ENCODE data around the gene OCSTAMP.

OCSTAMP gene

DNA sequence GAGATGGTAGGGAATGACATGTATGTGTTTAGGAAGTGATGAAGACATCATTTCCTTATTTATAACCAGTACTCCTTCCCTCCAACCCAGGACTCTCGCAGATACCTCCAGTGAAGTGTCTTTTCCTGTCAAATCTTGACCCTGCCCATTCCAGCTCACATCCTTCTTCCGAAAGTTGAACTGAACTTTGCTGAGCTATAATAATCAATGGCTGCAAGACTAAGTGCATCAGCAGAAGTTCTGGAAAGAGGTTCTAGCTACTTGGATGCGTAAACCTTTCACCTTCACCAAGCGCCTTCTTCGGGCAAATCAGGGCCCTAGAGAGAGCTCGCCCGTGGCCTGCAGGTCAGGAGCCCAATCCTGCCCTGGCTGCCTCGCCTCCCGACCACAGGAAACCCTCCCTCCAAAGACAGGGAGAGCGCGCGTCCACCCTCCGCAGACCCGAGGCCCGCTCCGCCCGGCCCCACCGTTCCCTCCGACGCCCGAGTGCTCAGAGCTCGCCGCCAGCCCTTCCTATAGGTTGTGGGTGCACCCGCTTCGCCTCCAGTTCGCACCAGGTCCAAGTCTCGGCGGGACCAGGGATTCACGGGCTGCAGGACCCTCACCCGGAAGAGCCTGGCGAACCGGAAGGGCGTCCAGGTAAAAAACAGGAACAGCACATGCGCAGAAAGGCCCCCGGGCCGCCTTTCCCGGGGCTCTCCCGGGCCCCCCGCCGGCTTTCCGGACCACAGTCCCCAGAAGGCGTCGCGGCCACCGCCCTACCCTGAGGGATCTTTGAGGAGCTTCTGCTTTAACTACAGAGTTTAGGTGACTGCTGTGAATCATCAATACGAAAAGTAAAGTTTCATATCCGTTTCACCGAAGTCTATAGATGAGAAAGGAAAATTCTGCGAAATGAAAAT is 37.3 kb downstream of the OCSTAMP start, which contains the start of gene ZNF334:
Gene ZNF334 (minus strand): TSS at position 617 of the 902 bp plus-strand sequence. CDS start 1,457 bp downstream, outside the sequence.
- DNase-seq, result peak; percentile 40 to 82

DNA sequence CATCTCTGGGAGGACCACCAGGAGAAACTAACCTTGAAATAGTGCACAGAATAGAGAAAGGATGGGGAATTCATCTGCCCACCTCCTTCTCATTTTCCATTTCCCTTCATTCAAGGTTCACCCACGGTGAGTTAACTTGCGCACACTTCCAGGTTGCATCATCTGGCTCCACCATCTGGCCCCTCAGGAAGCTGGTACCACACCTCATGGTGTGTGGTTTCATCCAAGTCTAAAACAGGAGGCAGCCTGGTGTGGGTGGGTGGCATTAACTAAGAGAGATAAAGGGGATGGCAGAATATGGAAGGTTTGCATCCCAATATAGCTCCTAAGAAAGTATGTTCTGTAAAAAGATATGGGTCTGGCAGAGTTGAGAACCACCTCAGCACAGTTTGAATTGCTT is 40.9 kb downstream of the OCSTAMP start:
- no peak for DNase-seq

DNA sequence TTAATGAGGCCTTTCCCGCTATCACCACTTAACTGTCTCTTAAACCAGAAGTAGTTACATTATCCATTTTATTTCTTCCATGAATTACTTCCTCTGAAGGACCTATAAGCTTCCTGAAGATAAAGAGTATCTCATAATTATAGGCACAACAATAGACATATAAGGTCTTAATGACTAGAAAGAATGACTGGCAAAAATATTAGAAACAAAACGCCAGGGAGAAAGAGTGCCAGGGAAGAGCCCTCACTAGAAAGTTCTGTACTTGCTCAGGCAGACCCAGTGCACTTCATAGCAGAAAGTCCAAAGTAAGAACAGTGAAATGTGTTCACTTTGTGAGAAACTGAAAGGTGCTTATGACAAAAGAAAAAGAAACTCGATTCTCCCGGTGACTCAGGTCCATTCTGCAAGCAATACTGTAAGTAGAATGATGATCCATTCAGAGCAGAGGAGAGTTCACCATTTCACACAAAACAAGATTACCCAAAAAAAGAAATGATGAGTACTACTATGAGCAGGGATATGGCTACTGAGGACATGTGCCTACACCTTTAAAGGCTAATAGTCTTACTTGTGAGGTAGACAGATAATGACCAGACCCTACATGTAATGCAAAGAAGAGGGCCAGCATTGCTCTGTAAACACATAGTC is 42.6 kb downstream of the OCSTAMP start:
- DNase-seq, result no peak

DNA sequence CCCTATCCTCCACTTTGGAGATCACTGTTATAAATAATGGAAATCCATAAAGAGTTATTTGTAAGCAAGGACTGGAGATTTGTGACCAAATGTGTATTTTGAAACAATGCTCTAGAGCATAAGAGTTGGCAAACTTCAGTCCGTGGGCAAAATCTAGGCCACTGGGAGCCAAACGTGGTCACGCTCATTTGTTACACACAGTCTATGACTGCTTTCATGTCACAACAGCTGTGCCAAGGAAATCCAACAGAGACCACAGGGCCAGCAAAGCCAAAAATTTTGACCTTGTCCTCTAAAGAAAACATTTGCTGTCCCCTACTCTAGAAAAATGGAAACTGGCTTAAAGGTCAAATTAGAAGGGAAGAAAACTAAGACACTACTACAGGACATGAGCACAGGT is 44.9 kb downstream of the OCSTAMP start:
- no peak for DNase-seq

DNA sequence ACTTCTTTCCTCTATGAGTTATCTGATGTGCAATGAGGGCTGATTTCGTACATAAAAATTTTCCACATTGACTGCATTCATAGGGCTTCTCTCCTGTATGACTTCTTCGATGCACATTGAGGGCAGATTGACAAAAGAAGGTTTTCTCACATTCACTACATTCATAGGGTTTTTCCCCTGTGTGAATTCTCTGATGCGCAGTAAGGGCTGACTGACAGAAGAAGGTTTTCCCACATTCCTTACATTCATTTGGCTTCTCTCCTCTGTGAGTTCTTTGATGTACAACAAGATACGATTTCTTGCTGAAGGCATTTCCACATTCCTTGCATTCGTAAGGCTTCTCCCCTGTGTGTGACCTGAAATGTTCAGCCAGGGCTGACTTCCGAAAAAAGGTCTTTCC is 48.5 kb downstream of the OCSTAMP start:
- no peak for DNase-seq

DNA sequence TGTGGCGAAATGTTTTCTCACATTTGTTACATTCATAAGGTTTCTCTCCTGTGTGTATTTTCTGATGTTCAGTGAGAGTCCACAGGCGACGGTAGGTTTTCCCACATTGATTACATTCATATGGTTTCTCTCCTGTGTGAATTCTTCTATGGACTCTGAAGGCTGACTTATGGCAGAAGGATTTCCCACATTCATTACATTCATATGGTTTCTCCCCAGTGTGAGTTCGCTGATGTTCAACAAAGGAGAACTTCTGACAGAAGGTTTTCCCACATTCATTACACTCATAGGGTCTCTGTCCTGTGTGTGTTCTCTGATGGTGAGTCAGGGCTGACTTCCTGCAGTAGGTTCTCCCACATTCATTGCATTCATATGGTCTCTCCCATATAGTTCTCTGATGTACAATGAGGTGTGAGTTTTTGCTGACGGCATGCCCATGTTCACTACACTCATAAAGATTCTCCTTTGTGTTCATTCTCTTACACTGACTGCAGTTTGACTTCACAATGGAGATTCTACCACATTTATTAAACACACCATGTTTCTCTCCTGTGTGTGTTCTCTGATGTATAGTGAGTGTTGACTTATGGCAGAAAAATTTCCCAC is 49.0 kb downstream of the OCSTAMP start:
- DNase-seq, result no peak

DNA sequence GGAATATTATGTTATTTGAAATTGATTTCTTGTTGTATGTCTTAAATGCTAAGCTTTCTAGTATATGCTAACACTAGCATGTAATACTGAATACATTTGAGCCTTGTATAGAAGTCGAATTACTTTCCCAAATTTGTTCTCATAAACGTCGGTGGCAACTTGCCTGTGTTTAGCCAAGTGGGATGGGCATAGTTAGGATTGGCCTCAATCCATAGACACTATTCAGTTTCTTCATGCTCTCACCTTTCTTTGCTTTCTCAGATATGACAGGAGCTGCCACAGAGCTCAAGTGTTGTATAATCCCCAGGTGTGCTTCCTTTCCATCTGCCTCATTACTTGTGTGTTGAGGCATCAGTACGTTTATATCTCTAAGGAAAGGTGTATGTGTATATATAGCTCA is 56.4 kb downstream of the OCSTAMP start:
- DNase-seq, result no peak

DNA sequence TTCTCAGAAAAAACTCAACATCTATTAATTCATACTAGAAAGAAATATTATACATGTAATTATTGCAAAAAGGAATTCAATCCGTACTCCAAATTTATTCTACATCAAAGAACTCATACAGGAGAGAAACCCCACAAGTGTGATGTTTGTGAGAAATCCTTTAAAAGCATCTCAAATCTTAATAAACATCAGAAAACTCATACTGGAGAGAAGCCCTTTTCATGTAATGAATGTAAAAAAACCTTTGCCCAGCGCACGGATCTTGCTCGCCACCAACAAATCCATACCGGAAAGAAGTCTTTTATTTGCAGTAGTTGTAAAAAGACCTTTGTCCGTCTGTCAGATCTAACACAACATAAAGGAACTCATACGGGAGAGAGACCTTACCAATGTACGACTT is 59.1 kb downstream of the OCSTAMP start:
- DNase-seq, result no peak

Data from SW 1271 (cell line).